ENCODE results near the gene KDM2A. TPM values are rescaled to one million over a fixed set of nuclear protein-coding genes. Genes with fewer than 3 reads are reported as not detected.

KDM2A gene
- total RNA-seq, 1 donor from 2014 or later: 33.0 TPM

DNA sequence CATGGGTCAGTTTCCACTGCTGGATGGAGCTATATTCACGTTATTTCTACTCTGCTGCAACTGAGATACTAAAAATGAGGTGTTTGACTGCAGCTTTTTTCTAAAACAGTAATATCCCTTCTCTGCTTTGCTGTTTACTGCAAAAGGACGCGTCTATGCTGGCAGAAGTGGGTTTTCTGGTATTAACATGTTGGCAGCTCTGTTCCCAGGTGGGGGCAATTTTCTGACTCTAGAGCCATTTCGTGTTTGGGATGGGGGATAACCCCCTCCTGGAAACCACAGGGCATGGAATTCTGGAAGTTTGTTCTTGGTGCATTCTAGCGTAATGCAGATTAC, 152.1 kb downstream of the KDM2A start:
- DNase-seq (ENCODE audit: low read depth, low spot score): no peak

DNA sequence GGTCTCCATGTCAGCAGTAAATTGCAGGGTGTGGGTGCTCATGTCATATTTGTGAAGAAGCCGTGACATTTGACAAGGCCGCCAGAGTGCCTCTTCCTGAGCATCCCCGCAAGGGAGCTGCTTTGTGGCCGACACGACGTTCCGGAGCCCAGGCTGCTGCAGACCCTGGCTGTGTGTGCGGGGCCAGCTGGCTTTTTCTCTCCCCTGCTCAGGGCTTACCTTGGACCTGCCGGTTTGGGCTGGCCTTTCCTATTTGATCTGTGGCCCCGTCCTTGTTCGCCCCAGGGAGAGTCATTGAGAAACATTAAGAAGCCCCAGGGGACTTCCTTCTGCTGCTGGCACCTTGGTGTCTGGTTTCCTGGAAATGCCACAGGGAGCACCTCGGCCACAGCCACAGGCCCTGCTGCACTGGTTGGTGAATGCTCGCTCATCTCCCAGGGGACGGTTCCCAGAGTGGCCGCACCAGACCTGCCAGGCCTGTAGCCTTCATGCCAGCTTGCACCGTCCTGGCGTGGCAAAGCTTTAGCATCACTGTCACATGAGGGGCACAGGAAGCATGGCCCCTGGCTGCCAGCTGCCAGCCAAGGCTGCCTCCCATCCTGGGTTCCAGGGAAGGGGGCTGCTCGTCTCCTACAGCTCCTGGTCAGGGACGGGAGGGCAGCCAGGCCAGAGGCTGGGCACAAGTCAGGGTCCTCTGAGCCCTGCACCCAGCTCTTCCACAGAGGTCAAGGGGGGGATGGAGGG, 152.7 kb downstream of the KDM2A start:
- no peak for DNase-seq (ENCODE audit: low read depth, low spot score)

DNA sequence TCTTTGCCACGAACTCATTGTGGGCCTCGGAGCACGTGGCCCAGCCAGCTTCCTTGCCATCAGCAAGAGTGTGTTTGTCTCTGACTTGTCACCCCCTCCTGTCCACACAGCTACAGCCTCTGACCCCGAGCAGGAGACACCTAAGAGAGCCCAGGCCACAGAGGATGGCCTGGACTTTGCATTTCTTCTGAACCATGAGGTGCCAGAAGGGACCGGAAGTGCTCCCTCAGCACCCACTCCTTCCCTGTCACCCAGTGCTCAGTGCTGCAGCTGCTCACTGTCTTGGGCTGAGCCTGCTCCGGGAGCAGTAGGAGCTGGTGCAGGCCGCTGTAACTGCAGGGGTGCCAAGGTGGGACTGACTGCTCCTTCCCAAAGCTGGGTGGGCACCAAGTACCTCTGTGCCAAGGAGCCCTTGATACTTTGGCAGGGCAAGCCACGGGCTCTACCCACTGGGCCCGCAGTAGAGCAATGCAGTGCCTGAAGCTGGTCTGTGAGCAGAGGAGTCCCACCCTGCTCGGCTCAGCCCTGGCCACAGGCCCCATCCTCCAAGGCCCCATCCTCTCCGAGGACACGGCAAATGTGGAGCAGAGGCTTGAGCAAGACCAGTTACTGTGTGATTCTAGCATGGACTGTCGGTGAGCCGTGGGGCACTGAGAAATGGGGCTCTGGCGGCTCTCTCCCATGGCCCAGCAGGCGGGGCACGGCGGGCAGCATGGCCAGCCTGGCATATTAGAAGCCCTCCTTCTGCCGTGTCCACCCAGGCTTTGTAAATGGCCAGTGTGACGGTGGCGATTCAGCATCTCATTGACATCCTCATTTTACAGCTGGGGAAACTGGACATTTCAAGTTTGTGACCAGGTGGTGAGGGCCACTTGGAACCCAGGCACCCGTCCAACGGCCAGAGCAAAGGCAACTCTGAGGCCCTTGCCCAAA, 153.5 kb downstream of the KDM2A start:
- no peak for DNase-seq (ENCODE audit: low read depth, low spot score)

DNA sequence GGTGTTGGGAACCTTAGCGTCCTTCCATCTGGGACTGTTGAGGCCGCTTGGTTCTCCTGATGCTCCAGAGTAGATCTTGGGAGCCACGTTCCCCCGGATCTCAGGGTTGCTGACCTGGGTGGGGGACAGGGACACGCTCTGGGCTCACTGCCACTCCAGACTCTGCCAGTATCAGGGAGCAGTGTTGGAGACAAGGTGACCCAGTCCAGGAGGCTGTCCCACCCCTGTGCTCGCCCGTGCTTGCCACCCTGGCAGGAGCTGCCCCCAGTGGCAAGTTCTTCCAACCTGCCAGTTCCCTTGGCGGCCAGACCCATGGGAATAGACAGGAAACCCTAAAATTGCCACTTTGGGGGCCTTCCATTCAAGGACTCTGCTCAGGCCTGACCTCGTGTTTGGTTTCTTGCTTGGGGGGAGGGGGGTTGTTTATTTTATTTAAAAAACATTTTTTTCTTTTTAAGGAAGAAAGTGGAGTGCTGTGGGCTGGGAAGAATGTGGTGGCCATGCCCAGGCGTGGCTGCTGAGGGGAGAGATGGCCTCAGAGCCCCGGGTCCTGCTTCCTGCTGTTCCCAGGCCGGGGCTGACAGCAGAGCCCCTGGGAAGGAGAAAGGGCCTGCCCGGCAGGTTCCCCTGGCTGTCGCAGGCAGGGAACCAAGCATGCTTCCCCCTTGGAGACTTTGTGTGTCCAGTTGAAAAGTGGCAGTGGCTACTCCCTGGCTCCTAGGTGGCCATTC, 154.4 kb downstream of the KDM2A start:
- DNase-seq (ENCODE audit: low read depth, low spot score): no peak

DNA sequence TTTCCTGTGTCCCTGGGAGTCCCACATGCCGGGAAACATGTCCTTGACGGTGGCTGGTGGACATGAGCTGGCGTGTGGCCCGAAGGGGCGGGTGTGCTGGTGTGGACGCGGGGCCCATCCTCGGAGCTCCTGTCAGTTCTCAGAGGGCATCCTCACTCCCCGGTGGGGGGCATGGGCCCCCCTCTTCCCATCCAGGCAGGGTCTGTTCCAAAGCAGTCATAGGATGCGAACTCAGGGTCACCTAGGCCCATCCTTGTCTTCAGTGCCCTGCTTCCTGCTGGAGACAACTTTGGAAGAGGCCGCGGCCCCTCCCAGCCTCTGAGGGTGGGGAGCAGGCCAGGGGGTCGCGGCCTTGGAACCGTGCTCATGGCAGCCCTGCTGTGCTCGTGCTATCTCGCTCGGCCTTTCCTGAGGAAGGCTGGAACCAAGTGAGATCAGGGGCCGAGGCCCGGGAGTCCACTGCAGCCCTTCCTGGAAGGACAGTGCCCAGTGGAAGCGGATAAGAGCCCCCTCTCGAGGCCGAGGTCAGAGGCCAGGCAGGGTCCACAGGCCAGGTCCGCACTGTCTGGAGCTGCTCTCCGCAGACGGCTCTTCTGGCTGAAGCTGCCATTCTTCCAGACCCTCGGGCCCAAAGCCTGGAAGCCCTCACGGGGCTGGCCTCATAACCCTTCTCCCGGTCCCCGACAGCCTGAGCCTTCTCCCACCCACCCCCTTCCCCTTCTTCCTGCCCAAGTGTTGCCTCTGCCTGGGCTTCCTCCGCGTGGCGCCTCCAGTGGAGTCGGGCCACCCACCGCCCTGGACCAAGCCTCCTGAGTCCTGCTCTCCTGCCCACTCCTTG, 155.9 kb downstream of the KDM2A start:
- no peak for DNase-seq (ENCODE audit: low read depth, low spot score)

DNA sequence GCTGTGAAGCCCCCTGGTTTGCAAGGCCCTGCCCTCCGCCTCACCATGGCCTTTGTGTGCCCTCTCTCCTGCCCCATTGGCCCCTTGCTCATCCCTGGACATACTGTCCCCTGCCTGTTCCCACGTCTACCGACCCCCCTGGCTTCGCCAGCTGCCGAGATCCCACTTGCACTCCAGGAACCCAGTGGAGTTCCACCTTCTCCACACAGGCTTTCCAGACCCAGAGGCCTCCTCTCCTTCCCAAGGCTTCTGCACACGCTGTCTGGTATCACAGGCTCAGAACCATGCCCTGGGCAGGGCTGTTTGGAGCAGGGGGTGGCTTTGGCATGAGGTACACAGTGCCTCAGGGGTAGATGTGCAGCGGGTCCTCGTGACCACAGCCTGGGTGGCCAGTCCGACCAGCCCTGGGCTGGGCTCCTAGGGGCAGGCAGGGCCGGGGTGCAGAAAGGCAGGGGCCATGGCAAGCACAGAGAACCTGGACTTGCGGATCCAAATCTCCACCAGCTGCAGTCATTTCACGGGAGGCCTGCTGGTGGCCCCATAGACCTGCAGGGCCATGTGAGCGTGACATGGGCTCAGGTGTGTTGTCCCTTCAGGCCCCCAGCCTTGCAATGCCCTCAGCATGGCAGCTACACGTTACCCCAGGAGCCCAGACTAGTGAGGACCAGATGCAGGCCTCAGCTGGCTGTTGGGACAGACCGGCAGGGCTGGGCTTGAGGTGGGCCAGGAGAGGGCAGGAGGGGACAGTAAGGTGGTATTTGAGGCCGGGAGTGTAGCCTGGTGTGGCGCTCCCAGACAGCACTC, 156.7 kb downstream of the KDM2A start:
- no peak for DNase-seq (ENCODE audit: low read depth, low spot score)

DNA sequence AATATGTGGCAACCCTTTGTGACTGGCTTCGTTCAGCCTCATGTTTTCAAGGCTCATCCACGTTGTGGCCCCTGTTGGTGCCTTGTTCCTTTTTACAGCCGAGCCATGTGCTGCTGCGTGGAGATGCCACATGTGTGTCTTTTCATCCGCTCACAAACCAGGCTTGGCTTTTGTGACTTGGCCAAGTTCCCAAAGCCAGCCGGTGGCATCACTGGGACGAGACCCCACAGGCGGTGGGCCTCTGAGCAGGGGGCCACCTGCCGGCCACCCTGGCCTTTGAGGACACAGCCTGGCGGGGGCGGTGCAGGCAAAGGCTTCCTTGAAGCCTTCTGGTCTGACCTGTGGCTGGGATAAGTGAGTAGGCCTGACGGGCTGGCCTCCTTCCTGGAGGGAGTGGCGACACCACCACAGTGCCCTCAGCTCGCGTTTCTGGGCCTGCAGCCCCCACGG, 157.7 kb downstream of the KDM2A start:
- no peak for DNase-seq (ENCODE audit: low read depth, low spot score)

DNA sequence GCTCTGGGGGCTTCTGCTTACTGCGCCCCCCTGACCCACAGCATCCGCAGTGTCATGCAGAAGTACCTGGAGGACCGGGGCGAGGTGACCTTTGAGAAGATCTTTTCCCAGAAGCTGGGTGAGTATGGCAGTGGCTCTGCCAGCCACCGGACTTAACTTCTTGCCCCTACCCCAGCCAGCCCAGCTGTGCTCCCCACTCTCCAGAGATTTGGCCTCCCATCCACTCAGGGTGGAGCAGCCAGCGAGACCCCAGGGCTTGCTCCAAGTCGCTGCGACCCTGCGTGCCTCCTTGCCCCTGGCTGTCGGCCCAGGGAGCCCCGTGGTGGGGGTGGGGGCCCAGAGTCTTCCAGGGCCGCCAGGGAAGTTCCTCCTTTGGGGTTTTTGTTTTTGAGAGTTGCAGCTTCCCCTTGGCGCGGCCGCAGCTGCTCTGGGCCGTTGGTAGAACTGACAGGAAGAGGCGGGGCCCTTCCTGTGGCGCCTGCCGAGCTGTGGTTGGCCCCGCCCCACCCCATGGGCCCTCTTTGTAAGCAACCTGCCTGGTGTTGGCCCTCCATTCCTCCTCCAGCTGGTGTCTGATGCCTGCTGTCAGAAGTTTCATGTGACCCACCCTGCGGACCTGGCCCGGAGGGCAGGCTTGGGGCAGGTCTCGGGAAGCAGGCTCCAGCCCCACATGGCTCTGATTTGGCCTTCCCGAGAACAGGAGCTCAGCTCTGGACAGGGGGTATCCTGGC, 158.3 kb downstream of the KDM2A start:
- peak; percentile 52 for DNase-seq (ENCODE audit: low read depth, low spot score)

DNA sequence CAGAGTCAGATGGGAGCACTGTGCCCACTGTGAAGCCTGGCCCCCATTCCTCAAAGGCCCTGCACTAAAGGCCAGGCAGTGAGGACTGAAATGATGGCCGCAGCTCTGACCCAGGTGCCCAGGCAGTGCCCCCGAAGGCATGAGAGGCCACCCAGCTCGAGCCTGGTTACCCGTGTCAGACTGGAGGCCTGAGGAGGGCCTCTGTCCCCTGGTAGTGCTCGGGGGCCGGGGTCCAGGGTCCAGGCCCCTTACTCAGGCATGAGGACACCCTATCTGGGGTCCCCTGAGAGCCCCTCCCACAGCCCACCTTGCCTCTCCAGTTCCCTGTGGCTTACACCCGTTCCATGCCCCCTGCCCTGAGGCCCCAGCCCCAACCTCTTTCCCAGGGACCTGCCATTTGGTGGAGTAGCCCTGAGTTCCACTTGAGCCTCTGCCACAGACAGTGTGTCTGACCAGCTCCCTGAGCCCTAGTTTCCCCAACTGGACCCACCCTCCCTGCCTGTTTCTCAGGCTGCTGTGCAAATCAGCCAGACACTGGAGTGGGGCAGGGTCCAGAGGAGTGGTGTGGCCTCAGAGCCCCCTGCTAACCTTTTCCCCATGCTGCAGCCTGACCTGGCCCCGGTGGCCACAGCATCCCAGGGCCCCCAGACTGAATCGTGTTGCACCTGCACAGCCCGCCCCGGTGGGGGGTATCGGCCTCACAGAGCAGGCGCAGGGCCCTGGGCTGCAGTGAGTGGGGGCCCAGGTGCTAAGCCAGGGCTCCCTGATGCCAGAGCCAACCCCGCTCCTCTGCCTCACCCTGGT, 159.3 kb downstream of the KDM2A start:
- DNase-seq (ENCODE audit: low read depth, low spot score): no peak

DNA sequence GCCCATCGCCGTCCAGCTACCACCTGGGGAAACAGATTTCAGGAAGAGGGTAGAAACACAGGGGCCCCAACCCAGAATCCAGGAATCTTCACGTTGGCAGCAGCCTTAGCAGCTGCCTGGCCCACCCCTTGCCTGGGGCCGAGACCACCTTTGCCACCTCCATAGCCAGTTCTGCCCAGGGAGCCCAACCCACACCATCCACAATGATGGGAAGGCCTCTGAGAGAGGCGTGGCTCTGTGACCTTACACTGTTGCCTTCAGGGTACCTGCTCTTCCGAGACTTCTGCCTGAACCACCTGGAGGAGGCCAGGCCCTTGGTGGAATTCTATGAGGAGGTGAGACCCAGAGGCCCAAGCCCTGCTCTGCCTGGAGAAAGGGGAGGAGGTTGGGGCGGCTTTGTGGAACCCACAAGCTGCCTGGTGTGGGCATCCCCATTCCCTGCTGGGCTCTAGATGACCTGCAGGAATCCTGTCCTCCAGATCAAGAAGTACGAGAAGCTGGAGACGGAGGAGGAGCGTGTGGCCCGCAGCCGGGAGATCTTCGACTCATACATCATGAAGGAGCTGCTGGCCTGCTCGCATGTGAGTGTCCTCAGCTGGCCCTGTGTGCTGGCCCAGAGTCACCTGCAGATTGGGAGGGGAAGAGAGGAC, 160.0 kb downstream of the KDM2A start:
- DNase-seq (ENCODE audit: low read depth, low spot score): no peak

DNA sequence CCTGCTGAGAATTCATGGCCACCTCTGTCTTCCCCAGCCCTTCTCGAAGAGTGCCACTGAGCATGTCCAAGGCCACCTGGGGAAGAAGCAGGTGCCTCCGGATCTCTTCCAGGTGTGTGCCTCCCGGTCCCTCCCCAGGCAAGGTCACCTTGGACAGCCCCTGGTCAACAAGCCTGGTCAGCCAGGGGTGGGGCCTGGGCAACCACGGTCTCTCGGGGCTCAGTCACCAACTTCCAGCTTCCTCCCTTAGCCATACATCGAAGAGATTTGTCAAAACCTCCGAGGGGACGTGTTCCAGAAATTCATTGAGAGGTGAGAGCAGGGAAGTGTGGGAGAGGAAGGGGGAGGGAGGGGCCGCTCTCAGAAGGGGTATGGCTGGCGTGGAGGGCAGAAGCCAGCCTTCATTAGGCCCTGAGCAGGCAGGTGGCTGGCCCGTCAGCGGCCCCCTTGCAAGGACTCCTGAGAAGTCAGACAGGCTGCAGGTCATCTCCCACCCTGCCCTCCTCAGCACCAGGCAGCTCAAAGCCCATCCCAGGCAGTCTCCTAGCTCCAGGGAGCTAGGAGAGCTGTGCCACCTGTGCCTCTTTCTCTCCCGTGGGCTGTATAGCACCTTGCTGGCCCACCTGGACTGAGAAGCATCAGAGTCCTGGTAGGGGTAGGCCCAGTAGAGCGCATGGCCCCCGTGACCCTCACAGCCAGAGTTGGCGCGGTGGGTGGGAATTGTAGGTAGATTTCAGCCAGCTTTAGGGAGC, 160.7 kb downstream of the KDM2A start:
- DNase-seq (ENCODE audit: low read depth, low spot score): no peak

DNA sequence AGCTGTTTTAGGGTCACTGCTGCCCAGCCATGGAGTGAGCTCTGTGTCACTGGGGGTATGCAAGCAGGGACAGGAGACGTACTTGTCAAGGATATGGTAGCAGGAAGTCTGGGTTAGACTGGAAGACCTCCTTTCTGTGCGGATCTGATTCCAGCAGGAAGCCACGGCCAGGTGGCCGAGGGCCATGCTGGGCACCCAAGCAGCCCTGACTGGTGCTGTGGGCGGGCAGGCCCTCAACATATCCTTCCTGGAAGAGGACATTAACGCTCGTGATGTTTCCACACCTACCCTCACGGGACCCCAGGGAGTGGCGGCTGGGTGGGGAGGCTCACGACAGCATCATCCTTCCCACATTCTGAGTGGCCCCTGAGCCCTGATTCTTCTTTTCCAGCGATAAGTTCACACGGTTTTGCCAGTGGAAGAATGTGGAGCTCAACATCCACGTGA, 161.3 kb downstream of the KDM2A start:
- no peak for DNase-seq (ENCODE audit: low read depth, low spot score)

DNA sequence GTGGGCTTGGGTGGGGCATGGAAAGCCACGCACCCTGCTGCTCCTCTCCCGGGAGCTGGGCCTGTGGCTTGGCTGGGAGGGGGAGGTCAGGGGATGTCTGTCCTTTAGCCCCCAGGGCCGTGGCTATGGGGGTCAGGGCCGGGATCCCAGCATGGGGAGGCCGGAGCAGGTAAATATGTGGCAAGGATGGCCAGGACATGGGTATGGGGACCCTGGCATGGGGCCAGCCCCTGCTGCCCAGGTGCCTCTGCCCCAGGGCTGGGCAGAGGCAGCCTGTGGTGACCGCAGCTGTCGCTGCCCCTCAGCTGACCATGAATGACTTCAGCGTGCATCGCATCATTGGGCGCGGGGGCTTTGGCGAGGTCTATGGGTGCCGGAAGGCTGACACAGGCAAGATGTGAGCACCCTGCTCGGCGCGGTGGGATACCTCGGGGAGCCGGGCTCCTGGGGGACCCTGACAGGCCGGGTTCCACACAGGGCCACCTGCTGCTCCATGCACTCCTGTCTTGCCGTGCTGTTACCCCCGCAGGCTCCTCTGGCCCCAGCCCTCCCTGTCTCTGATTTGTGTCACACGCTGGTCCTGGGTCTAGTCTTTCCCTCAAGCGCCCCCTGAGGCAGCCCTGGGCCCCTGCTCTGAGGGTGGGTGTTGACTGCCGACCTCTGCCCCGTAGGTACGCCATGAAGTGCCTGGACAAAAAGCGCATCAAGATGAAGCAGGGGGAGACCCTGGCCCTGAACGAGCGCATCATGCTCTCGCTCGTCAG, 161.9 kb downstream of the KDM2A start:
- no peak for DNase-seq (ENCODE audit: low read depth, low spot score)

DNA sequence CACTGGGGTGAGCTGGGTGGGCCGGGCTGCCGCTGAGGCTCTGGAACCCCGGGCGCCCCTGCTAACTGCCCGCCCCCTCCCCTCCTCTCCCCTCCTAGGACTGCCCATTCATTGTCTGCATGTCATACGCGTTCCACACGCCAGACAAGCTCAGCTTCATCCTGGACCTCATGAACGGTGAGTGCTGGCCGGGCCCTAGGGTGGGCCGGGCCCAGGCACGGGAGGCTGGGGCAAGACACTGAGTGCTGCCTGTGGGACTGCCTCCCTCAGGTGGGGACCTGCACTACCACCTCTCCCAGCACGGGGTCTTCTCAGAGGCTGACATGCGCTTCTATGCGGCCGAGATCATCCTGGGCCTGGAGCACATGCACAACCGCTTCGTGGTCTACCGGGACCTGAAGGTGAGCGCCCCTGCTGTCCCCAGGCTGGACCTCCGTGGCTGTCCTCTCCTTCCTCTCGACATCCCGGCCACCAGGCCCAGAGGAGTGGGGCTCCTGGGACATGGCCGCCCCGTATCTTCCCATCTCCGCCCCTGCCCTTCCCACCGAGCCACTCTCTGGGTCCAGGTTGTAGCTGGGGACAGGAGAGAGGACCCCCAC, 162.6 kb downstream of the KDM2A start:
- DNase-seq (ENCODE audit: low read depth, low spot score): no peak

DNA sequence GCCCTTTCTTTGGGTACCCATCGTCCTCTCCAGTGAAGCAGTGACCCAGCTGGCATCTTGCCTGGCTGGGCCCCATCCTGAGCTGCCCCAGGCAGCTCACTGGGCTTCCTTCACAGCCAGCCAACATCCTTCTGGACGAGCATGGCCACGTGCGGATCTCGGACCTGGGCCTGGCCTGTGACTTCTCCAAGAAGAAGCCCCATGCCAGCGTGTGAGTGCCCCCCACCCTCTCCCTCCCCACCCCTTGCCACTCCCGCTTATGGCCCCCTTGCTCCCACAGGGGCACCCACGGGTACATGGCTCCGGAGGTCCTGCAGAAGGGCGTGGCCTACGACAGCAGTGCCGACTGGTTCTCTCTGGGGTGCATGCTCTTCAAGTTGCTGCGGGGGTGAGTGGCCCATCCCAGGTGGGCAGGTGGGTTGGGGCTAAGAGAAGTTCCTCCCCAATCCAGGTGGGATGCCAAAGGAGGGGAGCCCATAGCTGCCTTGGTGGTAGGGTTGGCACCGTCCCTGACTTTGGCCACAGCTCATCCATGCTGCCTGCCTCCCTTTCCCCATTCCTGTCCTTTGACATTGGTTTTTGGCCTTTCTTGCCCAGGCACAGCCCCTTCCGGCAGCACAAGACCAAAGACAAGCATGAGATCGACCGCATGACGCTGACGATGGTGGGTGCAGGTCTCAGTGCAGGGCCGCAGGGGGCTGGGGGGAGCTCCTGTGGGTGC, 163.3 kb downstream of the KDM2A start:
- DNase-seq (ENCODE audit: low read depth, low spot score): no peak
